K562 (cell line): Measurements from ENCODE around the gene GABPB1. TPM values are rescaled to one million over a fixed set of nuclear protein-coding genes. Genes with fewer than 3 reads are reported as not detected.

Experiments used
- ATAC-seq: fragments of 200-7000 bp; cut with Tn5 transposase; 3 replicates; pipeline ENCODE4 v1.9.1; 2020; ENCODE audit warnings: moderate library complexity
- BruUV-seq: library from RNA; stranded (reverse); fragments of 400-500 nt; replicated peaks from 2 replicates; lab custom pipeline; 2021; lab: Mats Ljungman, UMichigan
- CTCF ChIA-PET: fragments of 300-600 bp; formaldehyde crosslinking; extraction: SDS; loops from one replicate; lab custom pipeline; 2021; ENCODE audit warnings: low intra/inter-chr PET ratio; lab: Yijun Ruan, JAX
- POLR2A ChIA-PET: fragments of 300-600, 350-650 bp; sonication (Branson Sonifier 250); formaldehyde crosslinking; extraction: SDS; loops from one replicate; lab custom pipeline; 2021; ENCODE audit warnings: antibody characterized with exemption, inconsistent platforms; lab: Yijun Ruan, JAX
- DNase-seq, 4 experiments: peaks; one replicate each; pipeline versions ENCODE4 v3.0.0 to v3.0.0-alpha.2; 2011 to 2018; ENCODE audit warnings: low spot score in 3 of 4, mixed read lengths in 3 of 4; ENCODE audit errors: extremely low read depth in 1 of 4
- FAIRE-seq: peaks from 2 replicates; lab custom pipeline; 2011; peaks lifted over from hg19 to GRCh38; lab: Jason Lieb, UNC
- H2AFZ ChIP-seq: 2 replicates; pipeline ENCODE4 v1.6.0; 2011; ENCODE audit warnings: low read depth, low read length, control low read depth, inconsistent platforms
- H3K27ac ChIP-seq: fragments of 200-600 bp; 3 replicates; pipeline ENCODE4 v1.8.0; 2011; ENCODE audit warnings: low read depth, mild to moderate bottlenecking, control low read depth, inconsistent platforms, low read length, moderate library complexity, mixed read lengths; ENCODE audit errors: extremely low read depth
- H3K27me3 ChIP-seq, 2 experiments: fragments of 300-600 bp in 1 of 2; 2 replicates in 1 of 2; 3 replicates in 1 of 2; pipeline versions ENCODE4 v1.6.0 to v1.8.0; 2011; ENCODE audit warnings: inconsistent platforms in 2 of 2, low read length in 2 of 2, mild to moderate bottlenecking in 1 of 2, mixed read lengths in 1 of 2, moderate library complexity in 1 of 2; ENCODE audit not compliant: control insufficient read depth in 2 of 2, insufficient read depth in 2 of 2
- H3K36me3 ChIP-seq: fragments of 300-600 bp; 3 replicates; pipeline ENCODE4 v1.8.0; 2011; ENCODE audit warnings: mild to moderate bottlenecking, low read length, inconsistent platforms; ENCODE audit not compliant: control insufficient read depth, insufficient read depth
- H3K4me1 ChIP-seq, 2 experiments: fragments of 200-600 bp in 1 of 2; replicated peaks in 1 of 2; 2 replicates in 1 of 2; 3 replicates in 1 of 2; pipeline versions ENCODE4 v1.5.1 to v1.8.0; 2011; ENCODE audit warnings: inconsistent platforms in 2 of 2, low read length in 2 of 2, mild to moderate bottlenecking in 1 of 2, mixed read lengths in 1 of 2, moderate library complexity in 1 of 2; ENCODE audit not compliant: control insufficient read depth in 2 of 2, insufficient read depth in 2 of 2
- H3K4me2 ChIP-seq: 2 replicates; pipeline ENCODE4 v1.6.1; 2011; ENCODE audit warnings: low read length, control low read depth, inconsistent platforms, mixed read lengths; ENCODE audit not compliant: insufficient read depth
- H3K4me3 ChIP-seq: fragments of 200-600 bp; sonication (generic), shearing (Covaris generic); 2 replicates; pipeline ENCODE4 v1.5.1; 2016; ENCODE audit warnings: control low read depth, inconsistent platforms
- H3K79me2 ChIP-seq: fragments of 200-600 bp; 3 replicates; pipeline ENCODE4 v1.8.0; 2011; ENCODE audit warnings: low read length, inconsistent platforms; ENCODE audit not compliant: control insufficient read depth, insufficient read depth
- H3K9ac ChIP-seq, 2 experiments: 2 replicates each; pipeline versions ENCODE4 v1.6.0 to v1.6.1; 2011; ENCODE audit warnings: low read depth in 2 of 2, low read length in 2 of 2, control low read depth in 1 of 2, inconsistent platforms in 1 of 2, mild to moderate bottlenecking in 1 of 2, mixed read lengths in 1 of 2; ENCODE audit not compliant: insufficient read depth in 1 of 2
- H3K9me1 ChIP-seq: one replicate; pipeline ENCODE4 v1.6.0; 2011; ENCODE audit warnings: inconsistent platforms, mild to moderate bottlenecking, low read length, moderate library complexity; ENCODE audit not compliant: control insufficient read depth, insufficient read depth
- H3K9me3 ChIP-seq: replicated peaks from 2 replicates; pipeline ENCODE4 v1.5.1; 2011; ENCODE audit warnings: low read depth, low read length, inconsistent platforms; ENCODE audit not compliant: control insufficient read depth, insufficient read depth
- H4K20me1 ChIP-seq: replicated peaks from 2 replicates; pipeline ENCODE4 v1.6.1; 2011; ENCODE audit warnings: low read length, inconsistent platforms, mixed read lengths; ENCODE audit not compliant: control insufficient read depth, insufficient read depth
- FOXJ2 ChIP-seq: fragments of 200-800 bp; sonication (Bioruptor generic); IDR thresholded peaks from 2 replicates; pipeline ENCODE4 v1.6.1; 2016; ENCODE audit warnings: missing genetic modification characterization, missing compliant biosample characterization
- FOXK2 ChIP-seq, 2 experiments: fragments of 450-650 bp; IDR thresholded peaks in 1 of 2; conservative IDR thresholded peaks in 1 of 2; 2 replicates each; pipeline ENCODE4 v1.6.1; 2016; ENCODE audit warnings: low read depth in 2 of 2, mild to moderate bottlenecking in 1 of 2
- FOXM1 ChIP-seq, 2 experiments: fragments of 450-650 bp in 1 of 2; sonication (generic) in 1 of 2; formaldehyde crosslinking in 1 of 2; IDR thresholded peaks; 2 replicates each; pipeline versions ENCODE4 v1.6.1 to v1.9.0; 2017 to 2022; ENCODE audit warnings: low read depth in 2 of 2, mild to moderate bottlenecking in 2 of 2, missing genetic modification reagents in 1 of 2, moderate library complexity in 1 of 2
- ILF3 ChIP-seq: fragments of 450-650 bp; IDR thresholded peaks from 2 replicates; pipeline ENCODE4 v1.6.1; 2018; ENCODE audit warnings: antibody characterized with exemption, mild to moderate bottlenecking, moderate library complexity, borderline replicate concordance
- MCM5 ChIP-seq: fragments of 450-650 bp; IDR thresholded peaks from 2 replicates; pipeline ENCODE4 v1.6.1; 2016; ENCODE audit warnings: low read depth
- MYNN ChIP-seq, 2 experiments: sonication (generic); formaldehyde crosslinking in 1 of 2; IDR thresholded peaks; 2 replicates each; pipeline versions ENCODE4 v1.5.0 to v1.6.1; 2016 to 2020; ENCODE audit warnings: antibody characterized with exemption in 1 of 2, missing genetic modification reagents in 1 of 2
- NR2F6 ChIP-seq: fragments of 450-650 bp; formaldehyde crosslinking; IDR thresholded peaks from 2 replicates; pipeline ENCODE4 v1.4.0; 2020; ENCODE audit warnings: mild to moderate bottlenecking
- NR3C1 ChIP-seq: sonication (generic); formaldehyde crosslinking; IDR thresholded peaks from 2 replicates; pipeline ENCODE4 v1.8.1; 2022; ENCODE audit warnings: missing genetic modification reagents
- RBM17 ChIP-seq: fragments of 200-400 bp; formaldehyde crosslinking; IDR thresholded peaks from 2 replicates; pipeline ENCODE4 v1.6.1; 2017; ENCODE audit warnings: low read depth, mild to moderate bottlenecking, low read length, borderline replicate concordance
- SIRT6 ChIP-seq: IDR thresholded peaks from one replicate; pipeline ENCODE4 v1.6.1; 2012; ENCODE audit warnings: low read depth, mild to moderate bottlenecking, control low read depth, inconsistent platforms, low read length, moderate library complexity
- THRAP3 ChIP-seq: fragments of 450-650 bp; IDR thresholded peaks from 2 replicates; pipeline ENCODE4 v1.6.1; 2016; ENCODE audit warnings: mild to moderate bottlenecking, inconsistent platforms, borderline replicate concordance
- WHSC1 ChIP-seq: IDR thresholded peaks from one replicate; pipeline ENCODE4 v1.6.1; 2012; ENCODE audit warnings: low read length, control low read depth, inconsistent platforms
- ZNF23 ChIP-seq: fragments of 250-450 bp; sonication (Bioruptor Pico); IDR thresholded peaks from 2 replicates; pipeline ENCODE4 v1.4.0; 2020; ENCODE audit warnings: mild to moderate bottlenecking
- ZNF518B ChIP-seq: fragments of 250-450 bp; sonication (Bioruptor Pico); IDR thresholded peaks from 2 replicates; pipeline ENCODE4 v1.5.0; 2021; ENCODE audit warnings: mild to moderate bottlenecking, moderate library complexity
- WGBS: fragments of 100-300 bp; shearing (Covaris generic); methylation state at CpG from one replicate; pipeline ENCODE4 v1.1.6; 2016; ENCODE audit warnings: low coverage, mixed read lengths; ENCODE audit not compliant: insufficient coverage; ENCODE audit errors: missing lambda C conversion rate; 5-methylcytosine and 5-hydroxymethylcytosine counted together
- in situ Hi-C: fragments of 300-500 bp; cut with MboI; formaldehyde crosslinking; loops from 4 replicates; pipeline ENCODE4 v1.15.0; 2018; ENCODE audit warnings: inconsistent platforms, mixed read lengths
- intact Hi-C: fragments of 100-400 bp; cut with micrococcal nuclease; formaldehyde crosslinking; loops from 2 replicates; pipeline ENCODE4 v1.14.2; 2022
- polyA plus RNA-seq, 8 experiments: library from polyadenylated mRNA; depleted of rRNA in 4 of 8; stranded (reverse) in 5 of 8; unstranded in 3 of 8; fragments of >200 nt; fragmentation: Nextera tagmentation in 2 of 8; fragmentation: Illumina TruSeq in 1 of 8; extraction: Ambion mirVana in 2 of 8; extraction: Trizol in 1 of 8; gene quantifications; 2 replicates each; pipeline versions ENCODE4 v1.2.1 to v1.2.3, GENCODE V29; 2011 to 2014; ENCODE audit warnings: inconsistent platforms in 1 of 8, missing spikeins in 1 of 8
- total RNA-seq, 7 experiments: library from RNA; depleted of rRNA in 6 of 7; stranded (reverse); fragments of >200 nt in 6 of 7; fragmentation: Illumina TruSeq in 2 of 7; extraction: Trizol in 2 of 7; gene quantifications; 2 replicates each; pipeline versions ENCODE4 v1.2.1 to v1.2.3, GENCODE V29; 2011 to 2021; ENCODE audit warnings: low replicate concordance in 1 of 7

The GABPB1 gene
- total and polyA plus RNA-seq, 9 of the 15 experiments (the other 6 are each of a cell fraction or from before 2014, with no cell fraction given) = 11.8 to 42.3 (median 33.2) TPM

GRCh38 chr15:50353251-50353974 is 1.6 kb downstream of the GABPB1 start (continued):
- TF ChIP-seq FOXM1 (IDR thresholded peaks at IDR 0.05; ENCODE audit: low read depth) (peak; percentile 24; the same call in 1 of the 2 replicates), FOXM1 (CRISPR knock-in tag; IDR thresholded peaks at IDR 0.05; ENCODE audit: low read depth) (no peak), ZNF23 (CRISPR knock-in tag) (no peak)

- Histone ChIP-seq H3K4me2 (no peak overlapping the region; the same call in 1 of the 2 replicates), H3K27me3 (no peaks in the 10 kb centered on the region), H3K27ac (no peak overlapping the region; the same call in 2 of the 3 replicates), H3K79me2 (peaks cover 95% of the 10 kb centered on the region), H3K36me3 (peaks cover 23% of the 10 kb centered on the region), H3K4me3 (no peak overlapping the region), H2AFZ (no peak overlapping the region), H4K20me1 (0 out of 2 replicates have a peak, but pooled peaks cover 9% of the 10 kb centered on the region), H3K9ac (no peak overlapping the region; a peak in 1 of 4 replicates), H3K4me1 (peaks cover 9 to 14% of the 10 kb centered on the region in 2 experiments), H3K9me1 (no peaks in the 10 kb centered on the region), H3K9me3 (no peaks in the 10 kb centered on the region)
- POLR2A ChIA-PET = interaction anchor here (0.7 to 2.6 kb wide), 4 partner anchors 11 to 22 kb away, joined by 4 to 19 read pairs (median 6); no protein-coding TSS in a partner anchor
- BruUV-seq = no TSS peak
- 37% methylated on average over 3 of the region's 3 CpGs for WGBS
- ATAC-seq (no peak), DNase-seq (no peak), FAIRE-seq (no peak)
- in situ Hi-C loops = loop anchor here (10.0 kb wide), 1 partner anchor 554 kb away; the partner anchor contains the start of gene AP4E1
- CTCF ChIA-PET = no interaction called here
- intact Hi-C loops = loop anchor here (10.0 kb wide), 1 partner anchor 554 kb away; the partner anchor contains the start of gene AP4E1
- TF ChIP-seq WHSC1 (no peak), FOXK2 (conservative IDR thresholded peaks at IDR 0.05 in 1 of 2, IDR thresholded peaks at IDR 0.05 in 1 of 2; ENCODE audit: low read depth in 2 of 2) (no peak), ZNF518B (CRISPR knock-in tag) (no peak), RBM17 (no peak), NR2F6 (CRISPR knock-in tag) (no peak), NR3C1 (CRISPR knock-in tag) (no peak), ILF3 (no peak), MYNN (IDR thresholded peaks at IDR 0.05) (no peak), MYNN (CRISPR knock-in tag; IDR thresholded peaks at IDR 0.05) (no peak), SIRT6 (no peak), MCM5 (no peak), THRAP3 (no peak), FOXJ2 (no peak)
Observed at GRCh38 chr15:50350621-50351020, 4.4 kb downstream of the GABPB1 start.
